OCI-LY1 (cell line): Measurements from ENCODE around the gene AKAP8L.

Source experiments
- H2AFZ ChIP-seq: fragments of 200-600 bp; sonication (generic), shearing (Covaris generic); 2 replicates; pipeline ENCODE4 v1.6.0; 2014; ENCODE audit warnings: antibody characterized with exemption, mild to moderate bottlenecking, low read length
- H3F3A ChIP-seq: fragments of 200-600 bp; sonication (generic), shearing (Covaris generic); 2 replicates; pipeline ENCODE4 v1.6.0; 2014; ENCODE audit warnings: mild to moderate bottlenecking, antibody characterized with exemption, low read length, moderate library complexity; ENCODE audit not compliant: insufficient read depth
- H3K27ac ChIP-seq: fragments of 200-600 bp; sonication (generic); 2 replicates; pipeline ENCODE4 v1.5.1; 2014; ENCODE audit warnings: low read length, mixed run types, mild to moderate bottlenecking, low read depth; ENCODE audit not compliant: poor library complexity, severe bottlenecking
- H3K27me3 ChIP-seq: fragments of 200-600 bp; sonication (generic); 2 replicates; pipeline ENCODE4 v1.6.0; 2014; ENCODE audit warnings: antibody characterized with exemption, mild to moderate bottlenecking, low read length, moderate library complexity; ENCODE audit not compliant: insufficient read depth
- H3K36me3 ChIP-seq: fragments of 200-600 bp; sonication (generic); 2 replicates; pipeline ENCODE4 v1.6.1; 2014; ENCODE audit warnings: mild to moderate bottlenecking, antibody characterized with exemption, low read length, moderate library complexity, mixed read lengths; ENCODE audit not compliant: insufficient read depth
- H3K4me1 ChIP-seq: fragments of 200-600 bp; sonication (generic); 2 replicates; pipeline ENCODE4 v1.5.1; 2014; ENCODE audit warnings: mild to moderate bottlenecking, low read length, moderate library complexity; ENCODE audit not compliant: insufficient read depth, severe bottlenecking
- H3K4me2 ChIP-seq: fragments of 200-600 bp; sonication (generic), shearing (Covaris generic); 2 replicates; pipeline ENCODE4 v1.6.1; 2014; ENCODE audit warnings: low read length
- H3K4me3 ChIP-seq: fragments of 200-600 bp; sonication (generic); 2 replicates; pipeline ENCODE4 v1.5.1; 2014; ENCODE audit warnings: low read length, low read depth, mild to moderate bottlenecking, mixed read lengths; ENCODE audit not compliant: poor library complexity, severe bottlenecking
- H3K79me2 ChIP-seq: fragments of 200-600 bp; shearing (Covaris generic); 2 replicates; pipeline ENCODE4 v1.6.1; 2016; ENCODE audit warnings: mixed run types, low read length, mixed read lengths; ENCODE audit not compliant: insufficient read depth
- H3K9ac ChIP-seq: fragments of 200-600 bp; sonication (generic), shearing (Covaris generic); 2 replicates; pipeline ENCODE4 v1.6.1; 2014; ENCODE audit warnings: mild to moderate bottlenecking, low read length, mixed read lengths
- H3K9me2 ChIP-seq: fragments of 200-600 bp; sonication (generic), shearing (Covaris generic); 2 replicates; pipeline ENCODE4 v1.6.1; 2014; ENCODE audit warnings: low read depth, mild to moderate bottlenecking, low read length, mixed read lengths
- H3K9me3 ChIP-seq: fragments of 200-600 bp; shearing (Covaris generic); 2 replicates; pipeline ENCODE4 v1.6.1; 2014; ENCODE audit warnings: low read length, mixed read lengths
- H4K20me1 ChIP-seq: fragments of 200-600 bp; sonication (generic), shearing (Covaris generic); 2 replicates; pipeline ENCODE4 v1.6.0; 2016; ENCODE audit warnings: mild to moderate bottlenecking, low read length; ENCODE audit not compliant: insufficient read depth
- EZH2 ChIP-seq: fragments of 200-600 bp; sonication (generic), shearing (Covaris generic); IDR thresholded peaks from 2 replicates; pipeline ENCODE4 v1.8.0; 2017; ENCODE audit warnings: borderline replicate concordance, mixed run types, mild to moderate bottlenecking, antibody characterized with exemption, low read length, moderate library complexity, mixed read lengths
- TF ChIP-seq, protein P1 (sequence below): fragments of 200-600 bp; sonication (generic), shearing (Covaris generic); IDR thresholded peaks from 2 replicates; pipeline ENCODE4 v1.5.1; 2017; ENCODE audit warnings: mild to moderate bottlenecking, antibody characterized with exemption, low read length, moderate library complexity, mixed read lengths

Gene AKAP8L

DNA sequence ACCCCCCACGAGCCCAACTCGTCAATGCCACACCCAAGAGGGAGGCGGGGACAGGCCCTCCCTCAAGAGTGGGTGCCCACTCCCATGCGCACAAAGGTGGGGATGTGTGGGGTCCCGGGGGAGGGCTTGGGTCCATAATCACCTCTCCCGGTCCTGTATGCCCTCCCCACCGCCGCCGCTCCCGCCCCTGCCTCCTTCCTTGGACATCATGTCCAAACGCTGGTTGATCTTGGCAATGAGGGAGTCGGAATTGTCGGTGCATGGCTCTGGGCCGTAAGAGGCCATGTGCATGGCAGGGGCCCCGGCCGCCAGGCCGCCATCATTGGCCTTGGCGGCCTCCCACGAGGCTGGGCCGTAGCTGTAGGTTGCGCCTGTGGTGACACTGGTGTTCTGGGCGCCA is 45.1 kb downstream of the AKAP8L start:
- H3K27me3 ChIP-seq, result no peaks in the 10 kb centered on the region
- TF ChIP-seq, protein P1, sequence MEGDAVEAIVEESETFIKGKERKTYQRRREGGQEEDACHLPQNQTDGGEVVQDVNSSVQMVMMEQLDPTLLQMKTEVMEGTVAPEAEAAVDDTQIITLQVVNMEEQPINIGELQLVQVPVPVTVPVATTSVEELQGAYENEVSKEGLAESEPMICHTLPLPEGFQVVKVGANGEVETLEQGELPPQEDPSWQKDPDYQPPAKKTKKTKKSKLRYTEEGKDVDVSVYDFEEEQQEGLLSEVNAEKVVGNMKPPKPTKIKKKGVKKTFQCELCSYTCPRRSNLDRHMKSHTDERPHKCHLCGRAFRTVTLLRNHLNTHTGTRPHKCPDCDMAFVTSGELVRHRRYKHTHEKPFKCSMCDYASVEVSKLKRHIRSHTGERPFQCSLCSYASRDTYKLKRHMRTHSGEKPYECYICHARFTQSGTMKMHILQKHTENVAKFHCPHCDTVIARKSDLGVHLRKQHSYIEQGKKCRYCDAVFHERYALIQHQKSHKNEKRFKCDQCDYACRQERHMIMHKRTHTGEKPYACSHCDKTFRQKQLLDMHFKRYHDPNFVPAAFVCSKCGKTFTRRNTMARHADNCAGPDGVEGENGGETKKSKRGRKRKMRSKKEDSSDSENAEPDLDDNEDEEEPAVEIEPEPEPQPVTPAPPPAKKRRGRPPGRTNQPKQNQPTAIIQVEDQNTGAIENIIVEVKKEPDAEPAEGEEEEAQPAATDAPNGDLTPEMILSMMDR, result no peak
- no peak for TF ChIP-seq EZH2
- H3F3A ChIP-seq, result no peaks in the 10 kb centered on the region
- H3K9me2 ChIP-seq, result no peaks in the 10 kb centered on the region
- no peak overlapping the region for H3K9ac ChIP-seq
- no peak overlapping the region for H3K4me2 ChIP-seq
- no peak overlapping the region for H2AFZ ChIP-seq
- H4K20me1 ChIP-seq, result no peaks in the 10 kb centered on the region
- peaks cover 61% of the 10 kb centered on the region for H3K36me3 ChIP-seq
- H3K9me3 ChIP-seq, result no peaks in the 10 kb centered on the region
- no peak overlapping the region for H3K27ac ChIP-seq
- H3K4me1 ChIP-seq, result peaks cover 28% of the 10 kb centered on the region
- H3K79me2 ChIP-seq, result peaks cover 46% of the 10 kb centered on the region
- no peak overlapping the region for H3K4me3 ChIP-seq

DNA sequence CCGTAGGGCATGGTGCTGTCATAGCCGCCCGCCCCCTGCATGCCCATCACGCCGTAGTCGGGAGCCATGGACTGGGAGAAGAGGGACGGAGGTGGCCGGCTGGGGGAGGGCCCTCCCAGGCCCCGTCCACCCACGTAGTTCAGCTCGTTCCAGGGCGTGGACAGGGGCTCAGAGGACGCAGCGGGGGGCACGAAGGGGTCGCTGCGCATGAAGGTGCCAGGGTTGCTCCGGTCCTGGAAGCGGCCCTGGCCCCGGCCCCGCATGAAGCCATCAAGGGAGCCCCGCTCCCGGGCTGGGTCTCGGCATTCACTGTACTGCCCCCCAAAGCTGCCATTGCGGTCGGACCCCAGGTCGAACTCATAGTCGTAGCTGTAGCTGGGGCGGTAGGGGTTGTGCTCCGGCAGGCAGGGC is 45.9 kb downstream of the AKAP8L start:
- Histone ChIP-seq H3K27ac (no peak overlapping the region), H3F3A (no peaks in the 10 kb centered on the region), H3K9me3 (no peaks in the 10 kb centered on the region), H3K27me3 (no peaks in the 10 kb centered on the region), H3K4me2 (no peak overlapping the region), H3K79me2 (peaks cover 38% of the 10 kb centered on the region), H4K20me1 (no peaks in the 10 kb centered on the region), H2AFZ (no peak overlapping the region), H3K4me1 (peaks cover 28% of the 10 kb centered on the region), H3K36me3 (peaks cover 67% of the 10 kb centered on the region), H3K9ac (no peak overlapping the region), H3K4me3 (no peak overlapping the region), H3K9me2 (no peaks in the 10 kb centered on the region)
- TF ChIP-seq, protein P1, result no peak
- no peak for TF ChIP-seq EZH2

DNA sequence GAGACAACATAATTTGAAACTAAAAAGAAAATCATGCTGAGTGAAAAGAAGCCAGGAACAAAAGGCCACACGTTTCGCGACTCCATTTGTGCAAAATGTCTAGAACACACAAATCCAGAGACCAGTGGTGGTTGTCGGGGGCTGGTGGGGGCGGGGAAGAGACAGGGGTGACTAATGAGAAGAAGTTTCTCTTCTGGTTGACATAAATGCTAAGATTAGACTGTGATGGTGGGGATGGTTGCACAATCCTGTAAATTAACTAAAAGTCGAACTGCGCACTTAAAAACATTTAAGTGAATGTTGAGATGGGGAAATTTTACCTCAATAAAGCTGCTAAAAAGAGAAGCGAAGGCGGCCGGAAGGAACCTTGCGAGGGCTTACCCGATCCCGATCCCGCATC is 46.3 kb downstream of the AKAP8L start:
- no peak overlapping the region for H3K9ac ChIP-seq
- H3K27me3 ChIP-seq, result no peaks in the 10 kb centered on the region
- no peaks in the 10 kb centered on the region for H3K9me3 ChIP-seq
- H3K9me2 ChIP-seq, result no peaks in the 10 kb centered on the region
- no peaks in the 10 kb centered on the region for H3F3A ChIP-seq
- no peak overlapping the region for H3K27ac ChIP-seq
- no peak overlapping the region for H3K4me2 ChIP-seq
- H4K20me1 ChIP-seq, result no peaks in the 10 kb centered on the region
- peaks cover 72% of the 10 kb centered on the region for H3K36me3 ChIP-seq
- peaks cover 23% of the 10 kb centered on the region for H3K4me1 ChIP-seq
- no peak overlapping the region for H2AFZ ChIP-seq
- peaks cover 34% of the 10 kb centered on the region for H3K79me2 ChIP-seq
- TF ChIP-seq EZH2, result no peak
- TF ChIP-seq, protein P1, result no peak
- H3K4me3 ChIP-seq, result no peak overlapping the region
